ENCODE data around the gene TBL1XR1. TPM values are rescaled to one million over a fixed set of nuclear protein-coding genes. Genes with fewer than 3 reads are reported as not detected.

TBL1XR1 gene
- total RNA-seq, 1 experiment from 2014 or later: 175 TPM

DNA sequence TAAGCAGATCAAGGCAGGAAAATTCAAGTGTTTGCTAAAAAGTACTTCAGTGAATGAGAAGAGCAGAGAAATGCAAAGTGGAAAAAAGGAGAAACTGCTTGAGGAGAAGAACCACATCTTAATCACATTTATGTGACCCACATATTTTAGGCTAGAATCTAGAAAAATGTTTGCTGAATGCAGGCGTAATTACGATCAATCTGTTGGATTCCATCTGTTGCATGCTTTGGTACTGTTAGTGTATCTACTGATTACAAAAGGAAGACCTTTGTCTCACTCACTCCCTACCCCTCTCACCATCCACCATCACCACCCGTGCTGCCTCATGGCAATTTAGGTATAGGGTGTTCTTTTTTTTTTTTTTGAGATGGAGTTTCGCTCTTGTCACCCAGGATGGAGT is 9.7 kb upstream of the TBL1XR1 start:
- no peaks in the 10 kb centered on the region for H4K20me1 ChIP-seq (ENCODE audit: control insufficient read depth, insufficient read depth, insufficient read length)
- Mint-ChIP-seq H3K27ac (peak overlapping the region in 1 of 3 experiments; percentile 48; a peak in 1 of 7 replicates), H3K27me3 (ENCODE audit: low read depth) (no peaks in the 10 kb centered on the region), H3K4me1 (no peaks in the 10 kb centered on the region), H3K4me3 (no peak overlapping the region), H3K36me3 (ENCODE audit: insufficient read depth in 1 of 3, low read depth in 3 of 3) (peaks cover 0 to 8% (median 0%) of the 10 kb centered on the region in 3 experiments; a peak in 4 of 7 replicates), H3K9me3 (peaks cover 13% of the 10 kb centered on the region in 2 experiments; a peak in 4 of 5 replicates)
- H3K4me1 ChIP-seq (ENCODE audit: insufficient read depth, low read length): no peaks in the 10 kb centered on the region
- no peak overlapping the region for H2AK5ac ChIP-seq (ENCODE audit: insufficient read length, low read length)
- no peak overlapping the region for H4K8ac ChIP-seq (replicated peaks; ENCODE audit: insufficient read length, low read depth, low read length)
- H3K27ac ChIP-seq (ENCODE audit: insufficient read length, low read depth, low read length): no peak overlapping the region
- H3K27me3 ChIP-seq (ENCODE audit: insufficient read depth, low read length): no peaks in the 10 kb centered on the region
- no peak overlapping the region for H2BK5ac ChIP-seq (ENCODE audit: insufficient read length, low read length)
- H3K79me1 ChIP-seq (ENCODE audit: insufficient read depth, low read depth, low read length, poor library complexity, severe bottlenecking): no peaks in the 10 kb centered on the region
- no peaks in the 10 kb centered on the region for H3K9me3 ChIP-seq (ENCODE audit: control insufficient read depth, low read depth, low read length)
- no peak overlapping the region for H3K4me2 ChIP-seq (ENCODE audit: insufficient read depth, insufficient read length, low read length)
- TF ChIP-seq, protein P1, sequence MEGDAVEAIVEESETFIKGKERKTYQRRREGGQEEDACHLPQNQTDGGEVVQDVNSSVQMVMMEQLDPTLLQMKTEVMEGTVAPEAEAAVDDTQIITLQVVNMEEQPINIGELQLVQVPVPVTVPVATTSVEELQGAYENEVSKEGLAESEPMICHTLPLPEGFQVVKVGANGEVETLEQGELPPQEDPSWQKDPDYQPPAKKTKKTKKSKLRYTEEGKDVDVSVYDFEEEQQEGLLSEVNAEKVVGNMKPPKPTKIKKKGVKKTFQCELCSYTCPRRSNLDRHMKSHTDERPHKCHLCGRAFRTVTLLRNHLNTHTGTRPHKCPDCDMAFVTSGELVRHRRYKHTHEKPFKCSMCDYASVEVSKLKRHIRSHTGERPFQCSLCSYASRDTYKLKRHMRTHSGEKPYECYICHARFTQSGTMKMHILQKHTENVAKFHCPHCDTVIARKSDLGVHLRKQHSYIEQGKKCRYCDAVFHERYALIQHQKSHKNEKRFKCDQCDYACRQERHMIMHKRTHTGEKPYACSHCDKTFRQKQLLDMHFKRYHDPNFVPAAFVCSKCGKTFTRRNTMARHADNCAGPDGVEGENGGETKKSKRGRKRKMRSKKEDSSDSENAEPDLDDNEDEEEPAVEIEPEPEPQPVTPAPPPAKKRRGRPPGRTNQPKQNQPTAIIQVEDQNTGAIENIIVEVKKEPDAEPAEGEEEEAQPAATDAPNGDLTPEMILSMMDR (conservative IDR thresholded peaks at IDR 0.05): no peak
- H2BK15ac ChIP-seq (ENCODE audit: low read depth, low read length): no peak overlapping the region
- H2BK120ac ChIP-seq (ENCODE audit: low read depth, low read length, poor library complexity, severe bottlenecking): no peak overlapping the region
- no peak overlapping the region for H3T11ph ChIP-seq (ENCODE audit: low read length)
- no peak overlapping the region for H2BK12ac ChIP-seq (ENCODE audit: insufficient read length, low read depth, low read length)
- H3K14ac ChIP-seq (ENCODE audit: insufficient read depth, low read length): no peak overlapping the region
- H3K79me2 ChIP-seq (ENCODE audit: insufficient read depth, low read length): no peaks in the 10 kb centered on the region
- no peak overlapping the region for H3K56ac ChIP-seq (ENCODE audit: insufficient read length, low read depth, low read length)
- H2AFZ ChIP-seq (ENCODE audit: low read length): no peak overlapping the region
- no CpG with 5 or more reads among the region's 4 CpGs for WGBS (ENCODE audit: extremely low coverage, insufficient read length, low lambda C conversion rate)
- no peak overlapping the region for H4K5ac ChIP-seq (ENCODE audit: insufficient read length, low read depth, low read length)
- H3K18ac ChIP-seq (ENCODE audit: insufficient read length, low read depth, low read length): no peak overlapping the region
- H4K91ac ChIP-seq (ENCODE audit: insufficient read length, low read depth, low read length): no peak overlapping the region
- no peak overlapping the region for H3K9ac ChIP-seq (ENCODE audit: extremely low read depth, insufficient read length, low read length)
- no peak overlapping the region for H3K4ac ChIP-seq (ENCODE audit: low read depth, low read length)
- no peak for DNase-seq
- H3K23ac ChIP-seq (ENCODE audit: insufficient read length, low read depth, low read length): no peak overlapping the region
- H3K23me2 ChIP-seq (ENCODE audit: insufficient read length, low read depth, low read length, poor library complexity, severe bottlenecking): no peaks in the 10 kb centered on the region
- H2BK20ac ChIP-seq (ENCODE audit: low read depth, low read length, poor library complexity, severe bottlenecking): no peak overlapping the region

All from H9 (cell line).